Mucosa of stomach (tissue), 1 donor: ENCODE data around the gene RBBP8.

Experiments
- H3K27me3 ChIP-seq: one replicate; pipeline ENCODE4 v1.7.0; 2013; ENCODE audit warnings: mild to moderate bottlenecking, low read length; ENCODE audit not compliant: control insufficient read depth, insufficient read depth
- H3K36me3 ChIP-seq: one replicate; pipeline ENCODE4 v1.7.0; 2013; ENCODE audit warnings: low read length; ENCODE audit not compliant: control insufficient read depth, insufficient read depth
- H3K4me1 ChIP-seq: one replicate; pipeline ENCODE4 v1.7.0; 2013; ENCODE audit warnings: mild to moderate bottlenecking, low read length; ENCODE audit not compliant: control insufficient read depth, insufficient read depth
- H3K4me3 ChIP-seq: one replicate; pipeline ENCODE4 v1.7.0; 2013; ENCODE audit warnings: low read length
- H3K9ac ChIP-seq: one replicate; pipeline ENCODE4 v1.7.0; 2013; ENCODE audit warnings: mild to moderate bottlenecking, low read length, moderate library complexity
- H3K9me3 ChIP-seq: one replicate; pipeline ENCODE4 v1.7.0; 2013; ENCODE audit warnings: mild to moderate bottlenecking, low read length, moderate library complexity; ENCODE audit not compliant: control insufficient read depth
- donor health status: Pancreatic carcinoma.

RBBP8 gene

DNA sequence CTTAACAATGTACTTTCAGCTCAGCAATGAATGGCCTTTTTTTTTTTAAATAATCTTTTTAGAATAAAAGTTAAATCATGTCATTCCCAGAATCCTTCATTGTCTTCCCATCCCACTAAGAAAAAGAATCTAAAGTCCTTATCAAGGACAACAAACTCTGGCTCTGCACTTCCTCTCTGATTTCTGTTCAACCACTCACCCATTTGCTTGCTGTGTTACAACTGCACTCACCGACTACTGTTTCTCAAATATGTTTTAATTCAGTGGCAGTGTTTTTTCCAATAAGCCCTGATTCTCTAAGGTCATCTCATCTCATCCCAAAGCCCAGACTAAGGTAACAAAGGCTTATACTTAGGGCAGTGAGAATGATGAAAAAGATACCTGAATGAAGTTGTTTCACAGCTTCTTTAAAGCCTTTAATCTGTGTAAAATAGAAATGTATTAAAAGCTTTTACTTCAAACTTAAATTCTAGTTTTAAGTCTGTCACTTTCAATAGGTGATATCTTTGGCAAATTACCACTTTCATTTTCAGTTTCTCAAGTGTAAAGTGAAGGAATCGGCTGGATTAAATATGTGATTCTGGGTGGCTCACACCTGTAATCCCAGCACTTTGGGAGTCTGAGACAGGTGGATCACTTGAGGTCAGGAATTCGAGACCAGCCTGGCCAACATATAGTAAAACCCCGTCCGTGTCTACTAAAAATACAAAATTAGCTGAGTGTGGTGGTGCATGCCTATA lies 87.6 kb downstream of the RBBP8 start:
- Histone ChIP-seq H3K9ac (peak overlapping the region; percentile 52), H3K9me3 (no peaks in the 10 kb centered on the region), H3K36me3 (no peaks in the 10 kb centered on the region), H3K27me3 (no peaks in the 10 kb centered on the region), H3K4me1 (peaks cover 8% of the 10 kb centered on the region), H3K4me3 (no peak overlapping the region)

DNA sequence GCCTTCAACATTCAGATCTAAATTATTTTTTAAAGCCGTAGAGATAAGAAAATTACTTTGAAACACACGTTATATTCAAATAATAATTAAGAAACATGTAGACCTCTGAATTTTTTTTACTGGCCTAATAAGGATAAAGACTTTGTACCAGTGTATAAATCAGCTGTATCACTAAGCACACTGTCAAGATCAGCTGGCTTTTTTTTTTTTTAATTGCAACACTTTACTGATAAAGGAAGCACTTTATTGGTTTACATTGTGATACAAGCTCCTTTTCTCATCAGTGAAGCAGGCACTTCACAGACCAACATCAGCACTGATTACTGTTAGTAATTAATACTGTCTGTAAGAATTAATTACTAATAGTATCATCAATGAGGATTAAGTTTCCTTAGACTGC lies 88.5 kb downstream of the RBBP8 start:
- no peak overlapping the region for H3K4me3 ChIP-seq
- no peaks in the 10 kb centered on the region for H3K36me3 ChIP-seq
- no peaks in the 10 kb centered on the region for H3K27me3 ChIP-seq
- peak overlapping the region; percentile 52 for H3K9ac ChIP-seq
- H3K9me3 ChIP-seq: no peaks in the 10 kb centered on the region
- peaks cover 8% of the 10 kb centered on the region for H3K4me1 ChIP-seq

DNA sequence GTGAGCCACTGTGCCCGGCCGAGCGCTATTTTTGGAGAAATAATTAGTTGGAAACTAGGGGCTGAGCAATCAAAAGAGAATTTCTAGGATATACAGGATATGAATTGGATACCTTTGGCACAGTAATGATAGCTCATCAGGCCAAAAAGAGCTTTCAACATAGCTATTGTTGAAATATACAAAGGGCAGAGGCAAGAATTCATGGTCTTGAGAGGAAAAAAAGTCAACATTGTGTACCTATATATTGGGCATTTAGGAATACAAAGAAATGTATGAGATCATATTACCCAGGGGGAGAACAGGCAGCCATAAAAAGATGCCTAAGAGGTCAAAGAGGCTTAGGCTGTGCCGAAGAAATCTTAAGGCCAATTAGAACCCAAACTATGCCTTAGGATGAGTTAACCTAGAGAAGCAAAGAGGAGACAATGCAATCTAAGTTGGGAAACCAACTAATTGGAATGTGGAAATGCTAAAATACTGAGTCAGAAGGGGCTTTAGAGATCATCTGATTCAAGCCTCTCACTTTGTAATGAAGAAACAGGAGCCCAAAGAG lies 99.0 kb downstream of the RBBP8 start:
- peaks cover 19% of the 10 kb centered on the region for H3K4me1 ChIP-seq
- no peak overlapping the region for H3K4me3 ChIP-seq
- no peaks in the 10 kb centered on the region for H3K9me3 ChIP-seq
- no peaks in the 10 kb centered on the region for H3K27me3 ChIP-seq
- H3K36me3 ChIP-seq: no peaks in the 10 kb centered on the region
- H3K9ac ChIP-seq: no peak overlapping the region

DNA sequence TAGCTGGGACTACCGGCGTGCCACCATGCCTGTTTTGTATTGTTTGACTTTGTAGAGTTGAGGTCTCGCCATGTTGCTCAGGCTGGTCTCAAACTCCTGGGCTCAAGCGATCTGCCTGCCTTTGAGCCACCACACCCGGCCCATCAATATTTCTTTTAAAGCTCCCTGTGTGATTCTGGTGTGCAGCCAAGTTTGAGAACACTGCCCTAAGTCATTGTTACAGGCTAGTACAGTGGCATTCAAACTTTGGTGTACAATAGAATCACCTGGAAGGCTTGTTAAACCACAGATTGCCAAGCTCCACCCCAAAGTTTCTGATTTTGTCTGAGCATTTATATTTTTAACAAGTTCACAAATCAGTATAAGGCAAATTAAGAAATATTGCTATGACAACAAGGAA lies 99.9 kb downstream of the RBBP8 start:
- Histone ChIP-seq H3K9me3 (no peaks in the 10 kb centered on the region), H3K36me3 (no peaks in the 10 kb centered on the region), H3K9ac (no peak overlapping the region), H3K4me3 (no peak overlapping the region), H3K27me3 (no peaks in the 10 kb centered on the region), H3K4me1 (peaks cover 19% of the 10 kb centered on the region)

DNA sequence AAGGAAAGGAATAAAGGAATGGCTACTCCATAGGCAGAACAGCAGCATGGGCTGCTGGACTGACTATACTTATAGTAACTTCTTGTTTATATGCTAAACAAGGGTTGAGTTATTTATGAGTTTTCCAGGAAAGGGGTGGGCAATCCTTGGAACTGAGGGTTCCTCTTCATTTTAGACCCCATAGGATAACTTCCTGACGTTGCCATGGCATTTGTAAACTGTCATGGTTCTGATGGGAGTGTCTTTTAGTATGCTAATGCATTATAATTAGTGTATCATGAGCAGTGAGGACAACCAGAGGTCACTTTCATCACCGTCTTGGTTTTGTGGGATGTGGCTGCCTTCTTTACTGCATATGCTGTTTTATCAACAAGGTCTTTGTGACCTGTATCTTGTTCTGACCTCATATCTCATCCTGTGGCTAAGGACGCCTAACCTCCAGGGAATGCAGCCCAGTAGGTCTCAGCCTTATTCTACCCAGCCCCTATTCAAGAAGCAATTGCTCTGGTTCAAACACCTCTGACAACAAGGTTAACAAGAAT lies 103.6 kb downstream of the RBBP8 start:
- Histone ChIP-seq H3K9me3 (no peaks in the 10 kb centered on the region), H3K4me1 (peaks cover 19% of the 10 kb centered on the region), H3K36me3 (no peaks in the 10 kb centered on the region), H3K4me3 (no peak overlapping the region), H3K27me3 (no peaks in the 10 kb centered on the region), H3K9ac (no peak overlapping the region)

DNA sequence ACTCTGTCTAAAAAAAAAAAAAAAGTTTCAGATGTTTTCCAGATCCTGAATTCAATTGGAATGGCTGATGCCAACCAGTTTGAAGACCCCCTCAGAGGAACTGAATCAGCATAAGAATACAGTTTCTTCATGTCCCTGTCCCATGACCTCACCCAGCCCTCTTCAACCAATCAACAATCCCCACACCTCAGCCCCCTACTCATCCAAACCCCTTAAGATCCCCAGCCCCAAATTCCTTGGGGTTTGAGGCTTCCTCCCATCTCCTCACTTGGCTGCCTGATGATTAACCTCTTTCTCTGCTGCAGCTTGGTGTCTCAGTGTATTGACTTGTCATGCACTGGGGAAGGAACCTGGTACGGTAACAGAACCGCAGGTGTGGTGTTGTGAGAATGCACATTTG lies 104.5 kb downstream of the RBBP8 start:
- Histone ChIP-seq H3K9ac (no peak overlapping the region), H3K36me3 (no peaks in the 10 kb centered on the region), H3K9me3 (no peaks in the 10 kb centered on the region), H3K27me3 (no peaks in the 10 kb centered on the region), H3K4me1 (peaks cover 10% of the 10 kb centered on the region), H3K4me3 (no peak overlapping the region)

DNA sequence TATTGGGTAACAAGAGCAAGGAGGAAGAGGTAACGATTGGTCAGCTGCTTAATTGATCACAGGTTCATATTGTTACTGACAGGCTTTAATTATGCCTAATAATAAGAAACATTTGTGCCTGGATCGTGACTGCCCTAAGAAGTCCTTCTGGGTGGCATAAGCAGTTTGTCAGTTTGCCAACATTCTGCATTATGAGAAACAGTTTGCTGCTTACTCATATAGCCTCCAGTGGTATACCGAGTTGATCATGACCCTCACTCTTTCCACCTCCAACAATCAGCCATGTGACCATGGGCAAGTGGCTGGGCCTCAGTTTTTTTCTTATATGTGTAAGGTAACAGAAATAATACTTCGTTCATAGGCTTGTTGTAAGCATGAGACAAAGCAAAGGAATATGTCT lies 105.6 kb downstream of the RBBP8 start:
- Histone ChIP-seq H3K4me1 (peaks cover 5% of the 10 kb centered on the region), H3K4me3 (no peak overlapping the region), H3K27me3 (no peaks in the 10 kb centered on the region), H3K9me3 (no peaks in the 10 kb centered on the region), H3K36me3 (no peaks in the 10 kb centered on the region), H3K9ac (no peak overlapping the region)

DNA sequence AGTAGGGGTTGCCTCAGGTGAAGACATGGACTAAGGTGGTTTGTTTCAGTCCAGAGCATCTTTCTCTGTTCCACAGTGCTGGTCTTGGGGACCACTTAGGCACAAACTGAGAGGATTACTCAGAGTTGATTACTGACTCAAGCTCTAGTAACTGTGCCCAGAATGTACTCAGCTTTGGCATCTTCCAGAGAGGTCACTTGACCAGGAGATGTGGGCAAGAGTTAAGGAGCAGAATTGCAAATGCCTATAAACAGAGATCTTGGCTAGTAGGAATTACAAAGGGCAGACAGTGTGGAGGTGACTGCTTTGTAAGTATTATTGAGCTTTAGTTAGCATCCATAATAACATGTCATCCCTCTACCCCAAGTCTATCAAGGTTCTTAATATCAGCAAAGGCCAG lies 109.0 kb downstream of the RBBP8 start:
- Histone ChIP-seq H3K4me1 (peaks cover under 1% of the 10 kb centered on the region), H3K4me3 (no peak overlapping the region), H3K9me3 (no peaks in the 10 kb centered on the region), H3K27me3 (no peaks in the 10 kb centered on the region), H3K9ac (no peak overlapping the region), H3K36me3 (no peaks in the 10 kb centered on the region)

DNA sequence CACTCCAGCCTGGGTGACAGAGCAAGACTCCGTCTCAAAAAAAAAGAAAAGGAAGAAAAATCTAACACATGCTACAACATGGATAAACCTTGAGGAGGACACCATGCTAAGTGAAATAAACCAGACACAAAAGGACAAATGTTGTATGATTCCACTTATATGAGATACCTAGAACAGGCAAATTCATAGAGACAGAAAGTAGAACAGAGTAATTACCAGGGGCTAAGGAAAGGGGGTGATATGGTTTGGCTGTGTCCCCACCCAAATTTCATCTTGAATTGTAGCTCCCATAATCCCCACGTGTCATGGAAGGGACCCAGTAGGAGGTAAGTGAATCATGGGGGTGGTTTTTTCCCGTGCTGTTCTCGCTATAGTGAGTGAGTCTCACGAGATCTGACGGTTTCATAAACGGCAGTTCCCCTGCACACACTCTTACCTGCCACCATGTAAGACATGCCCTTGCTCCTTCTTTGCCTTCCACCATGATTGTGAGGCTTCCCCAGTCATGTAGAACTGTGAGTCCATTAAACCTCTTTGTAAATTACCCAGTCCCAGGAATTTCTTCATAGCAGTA lies 110.8 kb downstream of the RBBP8 start:
- Histone ChIP-seq H3K4me1 (no peaks in the 10 kb centered on the region), H3K4me3 (no peak overlapping the region), H3K27me3 (no peaks in the 10 kb centered on the region), H3K36me3 (no peaks in the 10 kb centered on the region), H3K9ac (no peak overlapping the region), H3K9me3 (no peaks in the 10 kb centered on the region)

DNA sequence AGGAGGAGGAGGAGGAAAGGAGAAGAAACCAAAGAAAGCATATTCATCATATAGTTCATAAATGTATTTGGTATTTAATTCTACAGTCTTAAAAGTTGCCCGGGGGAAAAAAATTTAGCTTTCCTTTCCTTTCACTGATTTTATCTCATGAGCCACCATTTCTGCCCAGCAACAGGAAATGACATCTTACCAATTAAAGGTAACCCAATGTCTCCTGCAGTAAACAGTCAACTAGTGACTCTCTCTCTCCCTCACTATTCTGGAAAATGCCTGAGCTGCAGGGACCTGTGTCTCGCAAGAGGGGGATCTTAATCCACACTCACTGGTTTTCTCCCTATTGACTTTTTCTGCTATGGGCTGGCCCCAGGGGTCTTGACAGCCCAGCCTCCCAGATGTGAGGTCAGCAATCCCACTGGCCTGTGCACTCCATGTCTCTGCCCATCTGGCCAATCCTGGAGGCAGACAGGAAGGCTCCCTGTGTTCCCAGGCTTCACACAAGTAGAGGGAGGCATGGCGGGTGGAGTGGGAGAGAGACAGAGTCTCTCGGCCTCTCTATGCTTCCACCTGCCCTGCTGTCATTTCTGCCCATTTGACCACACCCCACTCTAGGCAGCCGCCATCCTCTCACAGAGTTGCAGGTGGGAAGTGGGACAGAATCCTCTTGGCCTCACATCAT lies 116.7 kb downstream of the RBBP8 start:
- no peaks in the 10 kb centered on the region for H3K9me3 ChIP-seq
- no peak overlapping the region for H3K4me3 ChIP-seq
- H3K27me3 ChIP-seq: no peaks in the 10 kb centered on the region
- H3K4me1 ChIP-seq: peaks cover 11% of the 10 kb centered on the region
- H3K9ac ChIP-seq: no peak overlapping the region
- no peaks in the 10 kb centered on the region for H3K36me3 ChIP-seq

DNA sequence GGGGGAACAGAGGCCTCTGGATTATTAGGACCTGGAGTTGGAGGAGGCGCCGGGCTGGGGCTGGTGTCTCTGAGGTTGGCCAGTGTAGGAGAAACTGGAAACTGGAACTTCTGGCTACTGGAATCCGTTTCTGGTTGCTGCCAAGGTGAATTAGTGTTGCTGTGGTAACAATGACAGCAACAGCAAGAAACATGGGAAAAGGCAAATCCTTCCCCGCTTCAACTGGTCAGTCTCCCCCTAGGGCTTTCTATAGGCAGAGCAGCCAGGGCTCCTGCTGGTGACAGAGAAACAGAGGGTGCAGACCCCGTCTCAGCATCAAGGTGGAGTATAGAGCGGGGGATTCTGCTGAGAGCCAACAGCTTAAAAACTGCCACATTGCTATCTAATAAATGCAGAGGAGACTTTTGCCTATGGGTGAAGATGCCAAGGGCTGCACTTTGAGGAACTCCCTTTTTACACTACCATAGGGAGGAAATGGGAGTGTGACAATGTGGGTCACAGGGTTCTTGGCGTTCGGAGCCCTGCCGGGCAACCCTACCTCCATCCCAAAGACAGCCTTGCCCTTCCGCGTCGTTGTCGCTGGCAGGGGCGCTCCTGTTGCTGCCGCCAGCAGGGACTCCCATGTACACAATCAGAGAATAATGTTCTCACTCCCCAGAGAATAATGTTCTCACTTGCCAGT lies 120.8 kb downstream of the RBBP8 start:
- no peaks in the 10 kb centered on the region for H3K36me3 ChIP-seq
- no peaks in the 10 kb centered on the region for H3K27me3 ChIP-seq
- H3K9ac ChIP-seq: no peak overlapping the region
- peaks cover 11% of the 10 kb centered on the region for H3K4me1 ChIP-seq
- no peak overlapping the region for H3K4me3 ChIP-seq
- no peaks in the 10 kb centered on the region for H3K9me3 ChIP-seq
